GM10266 (cell line): ENCODE data around the gene ERFL.

Source experiments
- DNase-seq: peaks from one replicate; pipeline ENCODE4 v3.0.0; 2012; ENCODE audit errors: extremely low spot score
- CTCF ChIP-seq: IDR thresholded peaks from 2 replicates; pipeline ENCODE4 v1.5.1; 2012; ENCODE audit warnings: mild to moderate bottlenecking, low read depth; ENCODE audit not compliant: control insufficient read depth, insufficient read depth; ENCODE audit errors: missing control alignments

The ERFL gene

GRCh38 chr19:41930926-41931592, 2.8 kb upstream of the ERFL start:
- peak; percentile 34 for TF ChIP-seq CTCF
- no peak for DNase-seq

GRCh38 chr19:41930322-41930722, 2.1 kb upstream of the ERFL start:
- no peak for TF ChIP-seq CTCF
- no peak for DNase-seq

- DNase-seq = no peak
- TF ChIP-seq CTCF = no peak
These were observed 1.4 kb upstream of the ERFL start for GRCh38 chr19:41929536-41930071.

GRCh38 chr19:41928754-41929535, 696 bp upstream of the ERFL start:
- no peak for TF ChIP-seq CTCF

GRCh38 chr19:41927497-41928192, 604 bp downstream of the ERFL start:
- no peak for TF ChIP-seq CTCF
- peak; percentile 75 for DNase-seq

More at GRCh38 chr19:41928754-41929535, 696 bp upstream of the ERFL start:
- DNase-seq = no peak

- no peak for TF ChIP-seq CTCF
- no peak for DNase-seq
These were observed 1.3 kb downstream of the ERFL start for GRCh38 chr19:41926763-41927496.
